BJ (cell line): Measurements from ENCODE around the gene MRPL22. TPM values are rescaled to one million over a fixed set of nuclear protein-coding genes. Genes with fewer than 3 reads are reported as not detected.

Source experiments
- CTCF ChIA-PET: fragments of 350-600 bp; formaldehyde crosslinking; extraction: SDS; loops from one replicate; lab custom pipeline; 2021; ENCODE audit warnings: antibody characterized with exemption, inconsistent platforms; lab: Yijun Ruan, JAX
- POLR2A ChIA-PET: fragments of 300-600 bp; sonication (Branson Sonifier 250); formaldehyde crosslinking; extraction: SDS; loops from one replicate; lab custom pipeline; 2021; ENCODE audit warnings: antibody characterized with exemption; lab: Charles Lee
- DNase-seq: peaks from one replicate; pipeline ENCODE4 v3.0.0-alpha.2; 2011; ENCODE audit warnings: low read depth
- H3K27me3 ChIP-seq: 2 replicates; pipeline ENCODE4 v1.6.0; 2011; ENCODE audit warnings: low read length; ENCODE audit not compliant: control insufficient read depth, insufficient read depth
- H3K36me3 ChIP-seq: 2 replicates; pipeline ENCODE4 v1.5.1; 2011; ENCODE audit warnings: low read length; ENCODE audit not compliant: control insufficient read depth, insufficient read depth
- H3K4me3 ChIP-seq: 2 replicates; pipeline ENCODE4 v1.5.1; 2011; ENCODE audit warnings: low read depth, mild to moderate bottlenecking, control low read depth, low read length
- polyA plus RNA-seq: library from polyadenylated mRNA; depleted of rRNA; stranded (reverse); fragments of >200 nt; gene quantifications from 2 replicates; pipeline ENCODE4 v1.2.3, GENCODE V29; 2011
- TF ChIP-seq, protein P1 (sequence below): IDR thresholded peaks from 2 replicates; pipeline ENCODE4 v1.5.1; 2011; ENCODE audit warnings: low read depth, mild to moderate bottlenecking, control low read depth, inconsistent platforms, low read length, moderate library complexity; ENCODE audit not compliant: insufficient read depth

The MRPL22 gene
- polyA plus RNA-seq, 1 experiment = 32.0 TPM

DNA sequence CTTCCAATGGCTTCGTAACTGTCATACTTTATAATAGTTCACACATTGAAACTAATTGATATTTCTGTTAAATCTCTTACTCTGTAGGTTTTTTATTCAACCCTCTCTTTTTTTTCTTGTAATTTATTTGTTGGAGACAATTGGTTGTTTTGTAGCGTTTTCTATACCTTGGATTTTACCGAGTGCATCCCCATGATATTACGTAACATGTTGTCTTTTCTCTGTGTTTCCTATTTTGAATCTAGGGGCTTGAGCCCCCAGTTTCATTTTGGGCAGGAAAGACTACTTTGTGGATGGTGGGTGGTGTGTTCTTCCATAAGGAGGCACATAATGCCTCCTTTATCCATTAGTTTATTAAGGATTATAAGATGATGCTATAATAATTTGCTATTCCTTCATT is 7.4 kb downstream of the MRPL22 start:
- TF ChIP-seq, protein P1, sequence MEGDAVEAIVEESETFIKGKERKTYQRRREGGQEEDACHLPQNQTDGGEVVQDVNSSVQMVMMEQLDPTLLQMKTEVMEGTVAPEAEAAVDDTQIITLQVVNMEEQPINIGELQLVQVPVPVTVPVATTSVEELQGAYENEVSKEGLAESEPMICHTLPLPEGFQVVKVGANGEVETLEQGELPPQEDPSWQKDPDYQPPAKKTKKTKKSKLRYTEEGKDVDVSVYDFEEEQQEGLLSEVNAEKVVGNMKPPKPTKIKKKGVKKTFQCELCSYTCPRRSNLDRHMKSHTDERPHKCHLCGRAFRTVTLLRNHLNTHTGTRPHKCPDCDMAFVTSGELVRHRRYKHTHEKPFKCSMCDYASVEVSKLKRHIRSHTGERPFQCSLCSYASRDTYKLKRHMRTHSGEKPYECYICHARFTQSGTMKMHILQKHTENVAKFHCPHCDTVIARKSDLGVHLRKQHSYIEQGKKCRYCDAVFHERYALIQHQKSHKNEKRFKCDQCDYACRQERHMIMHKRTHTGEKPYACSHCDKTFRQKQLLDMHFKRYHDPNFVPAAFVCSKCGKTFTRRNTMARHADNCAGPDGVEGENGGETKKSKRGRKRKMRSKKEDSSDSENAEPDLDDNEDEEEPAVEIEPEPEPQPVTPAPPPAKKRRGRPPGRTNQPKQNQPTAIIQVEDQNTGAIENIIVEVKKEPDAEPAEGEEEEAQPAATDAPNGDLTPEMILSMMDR = no peak
- Histone ChIP-seq H3K4me3 (no peak overlapping the region), H3K27me3 (no peaks in the 10 kb centered on the region), H3K36me3 (no peaks in the 10 kb centered on the region)
- no peak for DNase-seq
- CTCF ChIA-PET = no interaction called here
- POLR2A ChIA-PET = no interaction called here

DNA sequence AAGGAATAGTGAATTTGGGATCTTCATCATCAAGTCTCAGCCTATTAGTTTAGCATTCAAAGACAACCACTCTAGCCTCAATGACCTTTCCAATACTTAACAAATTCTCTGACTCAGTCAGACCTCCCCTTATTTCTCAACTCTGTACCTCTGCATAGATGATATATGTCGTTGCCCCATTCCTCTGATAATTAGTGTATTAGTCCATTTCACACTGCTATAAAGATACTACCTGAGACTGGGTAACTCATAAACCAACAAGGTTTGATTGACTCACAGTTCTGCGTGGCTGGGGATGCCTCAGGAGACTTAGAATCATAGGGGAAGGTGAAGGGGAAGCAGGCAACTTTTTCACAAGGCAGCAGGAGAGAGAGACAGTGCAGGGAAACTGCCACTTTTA is 8.9 kb downstream of the MRPL22 start:
- Histone ChIP-seq H3K27me3 (no peaks in the 10 kb centered on the region), H3K4me3 (no peak overlapping the region), H3K36me3 (no peaks in the 10 kb centered on the region)
- POLR2A ChIA-PET = no interaction called here
- TF ChIP-seq, protein P1 = no peak
- DNase-seq = no peak
- CTCF ChIA-PET = interaction anchor here (1.2 to 1.4 kb wide), 2 partner anchors 11 to 15 kb away, joined by 3 to 5 read pairs; no protein-coding TSS in a partner anchor

DNA sequence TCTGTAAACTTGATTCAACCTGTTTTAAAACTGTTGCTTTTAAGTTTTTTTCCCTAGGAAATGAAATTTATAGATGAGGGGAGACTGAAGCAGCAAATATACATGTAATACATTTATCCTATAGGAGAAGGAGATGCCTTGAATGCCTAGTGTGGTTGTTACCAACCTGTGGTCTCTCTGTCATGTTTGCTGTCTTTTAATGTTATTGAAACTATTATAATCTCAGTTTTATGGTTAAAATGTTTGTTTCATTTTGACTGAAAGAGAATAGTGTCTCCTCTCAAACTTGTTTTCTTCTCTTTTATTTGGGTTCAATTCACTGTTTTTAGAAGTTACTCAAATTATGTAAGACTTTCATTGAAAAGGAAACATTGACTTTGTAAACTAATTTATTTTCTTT is 15.8 kb downstream of the MRPL22 start:
- Histone ChIP-seq H3K36me3 (peaks cover 2% of the 10 kb centered on the region), H3K4me3 (no peak overlapping the region), H3K27me3 (no peaks in the 10 kb centered on the region)
- TF ChIP-seq, protein P1 = no peak
- no peak for DNase-seq
- ChIA-PET CTCF (no interaction called here), POLR2A (no interaction called here)

DNA sequence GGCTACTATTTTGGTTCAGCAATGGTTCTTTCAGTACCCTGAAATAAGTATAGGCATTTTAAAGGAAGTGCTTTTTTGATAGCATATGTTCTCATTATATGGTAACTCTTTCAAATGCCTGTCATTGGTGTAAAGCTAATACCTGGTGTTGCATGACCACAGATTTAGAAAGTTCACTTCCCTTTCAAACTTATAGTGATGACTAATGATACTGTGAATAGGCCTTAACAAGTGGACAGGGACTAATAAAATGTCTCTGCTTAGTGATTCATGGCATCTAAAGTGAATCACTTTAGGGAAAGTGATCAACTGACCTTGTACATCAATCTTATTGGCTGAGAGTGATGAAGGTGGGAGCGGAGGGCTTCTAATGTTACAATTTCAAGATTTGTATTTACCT is 21.6 kb downstream of the MRPL22 start:
- no peaks in the 10 kb centered on the region for H3K27me3 ChIP-seq
- ChIA-PET CTCF (no interaction called here), POLR2A (no interaction called here)
- H3K4me3 ChIP-seq = no peak overlapping the region
- H3K36me3 ChIP-seq = peaks cover 2% of the 10 kb centered on the region
- TF ChIP-seq, protein P1 = no peak
- DNase-seq = no peak

DNA sequence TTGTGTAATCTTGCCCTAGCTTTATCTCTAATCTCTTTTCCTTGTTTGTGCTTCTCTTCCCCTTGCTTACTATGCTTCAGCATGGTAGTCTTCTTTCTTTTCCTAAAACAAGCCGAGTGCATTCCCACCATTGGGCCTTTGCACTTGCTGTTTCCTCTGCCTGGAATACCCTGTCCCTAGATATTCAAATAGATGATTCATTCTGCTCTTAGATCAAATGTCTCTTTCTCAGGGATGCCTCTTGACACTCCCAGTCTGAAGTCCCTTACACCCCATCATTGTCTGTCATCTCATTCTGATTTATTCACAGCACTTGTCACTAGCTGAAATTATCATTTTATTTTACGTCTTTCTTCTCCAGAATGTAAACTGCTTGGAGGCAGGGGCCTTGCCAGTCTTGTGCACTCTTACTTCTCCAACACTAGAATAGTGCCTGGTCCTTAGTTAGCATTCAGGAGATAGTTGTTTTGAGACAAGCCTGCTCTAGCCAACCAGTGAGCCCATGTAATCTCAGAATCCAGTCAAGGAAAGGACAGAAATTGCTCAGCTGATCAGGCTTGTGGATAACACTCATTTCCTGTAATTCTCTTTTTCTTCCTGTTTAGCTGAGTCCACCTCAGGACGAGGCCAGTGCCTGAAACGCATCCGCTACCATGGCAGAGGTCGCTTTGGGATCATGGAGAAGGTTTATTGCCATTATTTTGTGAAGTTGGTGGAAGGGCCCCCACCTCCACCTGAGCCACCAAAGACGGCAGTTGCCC is 25.4 kb downstream of the MRPL22 start:
- H3K27me3 ChIP-seq = no peaks in the 10 kb centered on the region
- DNase-seq = no peak
- CTCF ChIA-PET = interaction anchor here (0.8 to 1.4 kb wide), 8 partner anchors 8 to 182 kb away, joined by 3 to 5 read pairs (median 3); no protein-coding TSS in a partner anchor
- TF ChIP-seq, protein P1 = no peak
- H3K4me3 ChIP-seq = no peak overlapping the region
- H3K36me3 ChIP-seq = no peaks in the 10 kb centered on the region
- POLR2A ChIA-PET = no interaction called here
